B cell (primary cell): ENCODE measurements around the gene ARAP1. TPM values are rescaled to one million over a fixed set of nuclear protein-coding genes. Genes with fewer than 3 reads are reported as not detected.
A peak's percentile ranks its signal among the peaks of the same experiment; 100 is the strongest.

Experiments
- ATAC-seq: fragments of 200-7000 bp; cut with Tn5 transposase; one replicate; pipeline ENCODE4 v1.10.0; 2021; ENCODE audit warnings: low read depth, mild to moderate bottlenecking, moderate number of reproducible peaks, moderate library complexity
- CTCF ChIA-PET: fragments of 350-600 bp; sonication (Branson Sonifier 250); formaldehyde crosslinking; loops from one replicate; lab custom pipeline; 2021; ENCODE audit warnings: antibody characterized with exemption, inconsistent platforms; lab: Charles Lee
- POLR2A ChIA-PET: fragments of 350-600 bp; sonication (Branson Sonifier 250); formaldehyde crosslinking; loops from one replicate; lab custom pipeline; 2021; ENCODE audit warnings: antibody characterized with exemption; lab: Charles Lee
- DNase-seq: peaks from one replicate; pipeline ENCODE4 v3.0.0; 2013
- H2AFZ ChIP-seq: 2 replicates; pipeline ENCODE4 v1.6.1; 2012; ENCODE audit warnings: mild to moderate bottlenecking, low read depth, low read length; ENCODE audit not compliant: insufficient read depth, poor library complexity, severe bottlenecking
- H3K27ac ChIP-seq, 2 donors: 1 replicate in 1 of 2; 2 replicates in 1 of 2; pipeline ENCODE4 v1.5.1; 2012 to 2013; ENCODE audit warnings: low read length in 2 of 2, mild to moderate bottlenecking in 2 of 2, moderate library complexity in 1 of 2
- H3K27me3 ChIP-seq, 4 experiments: fragments of 200-600 bp in 1 of 4; sonication (generic) in 1 of 4; replicated peaks in 1 of 4; 1 replicate in 2 of 4; 2 replicates in 2 of 4; pipeline versions ENCODE4 v1.6.1 to v1.7.0; 2013 to 2016; ENCODE audit warnings: low read length in 3 of 4, mild to moderate bottlenecking in 2 of 4, mixed read lengths in 1 of 4, moderate library complexity in 1 of 4; ENCODE audit not compliant: insufficient read depth in 4 of 4, control insufficient read depth in 3 of 4; ENCODE audit errors: control extremely low read depth in 1 of 4
- H3K36me3 ChIP-seq, 2 experiments: replicated peaks in 1 of 2; 1 replicate in 1 of 2; 2 replicates in 1 of 2; pipeline versions ENCODE4 v1.6.1 to v1.7.1; 2013; ENCODE audit warnings: low read length in 1 of 2; ENCODE audit not compliant: insufficient read depth in 2 of 2, control insufficient read depth in 1 of 2; ENCODE audit errors: control extremely low read depth in 1 of 2, extremely low read depth in 1 of 2
- H3K4me1 ChIP-seq, 2 donors: fragments of 200-600 bp in 1 of 2; sonication (generic) in 1 of 2; 1 replicate in 1 of 2; 2 replicates in 1 of 2; pipeline versions ENCODE4 v1.5.1 to v1.6.1; 2013 to 2017; ENCODE audit warnings: low read length in 2 of 2; ENCODE audit not compliant: control insufficient read depth in 2 of 2, insufficient read depth in 2 of 2
- H3K4me2 ChIP-seq: replicated peaks from 2 replicates; pipeline ENCODE3; 2012; ENCODE audit warnings: mild to moderate bottlenecking, low read depth, low read length; ENCODE audit not compliant: poor library complexity, severe bottlenecking
- H3K4me3 ChIP-seq, 5 experiments: fragments of 200-600 bp in 1 of 5; sonication (generic) in 1 of 5; 1 replicate in 3 of 5; 2 replicates in 2 of 5; pipeline versions ENCODE4 v1.5.1 to v1.7.0; 2011 to 2016; ENCODE audit warnings: low read length in 4 of 5, mild to moderate bottlenecking in 4 of 5, low read depth in 2 of 5, control low read depth in 1 of 5, moderate library complexity in 1 of 5; ENCODE audit not compliant: insufficient read depth in 1 of 5; ENCODE audit errors: control extremely low read depth in 1 of 5, extremely low read depth in 1 of 5
- H3K79me2 ChIP-seq: fragments of 200-600 bp; sonication (generic); one replicate; pipeline ENCODE4 v1.6.0; 2016; ENCODE audit warnings: low read length; ENCODE audit not compliant: control insufficient read depth, insufficient read depth
- H3K9ac ChIP-seq: fragments of 200-600 bp; sonication (generic); 2 replicates; pipeline ENCODE4 v1.6.1; 2017; ENCODE audit warnings: mild to moderate bottlenecking, low read length, moderate library complexity
- H3K9me3 ChIP-seq, 3 donors: one replicate each; pipeline versions ENCODE4 v1.6.1 to v1.7.1; 2013; ENCODE audit warnings: low read length in 2 of 3; ENCODE audit not compliant: control insufficient read depth in 2 of 3, insufficient read depth in 1 of 3; ENCODE audit errors: control extremely low read depth in 1 of 3
- H4K20me1 ChIP-seq: 2 replicates; pipeline ENCODE4 v1.6.0; 2012; ENCODE audit warnings: mild to moderate bottlenecking, low read length; ENCODE audit not compliant: insufficient read depth, control insufficient read depth, poor library complexity, severe bottlenecking
- H3K27ac Mint-ChIP-seq: one replicate; pipeline ENCODE4 v1.8.0; 2021; ENCODE audit warnings: mixed read lengths
- H3K27me3 Mint-ChIP-seq: one replicate; pipeline ENCODE4 v1.8.0; 2021; ENCODE audit warnings: mixed read lengths
- H3K4me1 Mint-ChIP-seq: one replicate; pipeline ENCODE4 v1.8.0; 2021; ENCODE audit warnings: mixed read lengths
- H3K4me3 Mint-ChIP-seq: one replicate; pipeline ENCODE4 v1.8.0; 2021; ENCODE audit warnings: mixed read lengths
- H3K9me3 Mint-ChIP-seq: one replicate; pipeline ENCODE4 v1.8.0; 2022; ENCODE audit warnings: mixed read lengths; ENCODE audit not compliant: insufficient read depth
- CTCF ChIP-seq: fragments of 200-600 bp; IDR thresholded peaks from one replicate; pipeline ENCODE4 v1.8.0; 2022; ENCODE audit warnings: antibody characterized with exemption, mild to moderate bottlenecking
- EZH2 ChIP-seq: IDR thresholded peaks from 2 replicates; pipeline ENCODE4 v1.6.1; 2012; ENCODE audit warnings: borderline replicate concordance, low read depth, mild to moderate bottlenecking, moderate library complexity, low read length; ENCODE audit not compliant: insufficient read depth, poor library complexity, severe bottlenecking
- WGBS: methylation state at CpG from one replicate; pipeline ENCODE4 v1.1.5; 2013; ENCODE audit warnings: missing lambda C conversion rate; ENCODE audit not compliant: insufficient coverage; 5-methylcytosine and 5-hydroxymethylcytosine counted together
- intact Hi-C: fragments of 100-400 bp; cut with micrococcal nuclease; formaldehyde crosslinking; loops from one replicate; pipeline ENCODE4 v1.10.0; 2022
- polyA plus RNA-seq: library from polyadenylated mRNA; depleted of rRNA; stranded (reverse); fragments of >200 nt; gene quantifications from 2 replicates; pipeline ENCODE4 v1.2.3, GENCODE V29; 2012
- total RNA-seq, 2 donors: library from RNA; stranded (reverse); fragments of 120-200 nt in 1 of 2; gene quantifications; 1 replicate in 1 of 2; 2 replicates in 1 of 2; pipeline versions ENCODE4 v1.2.3 to v1.2.4, GENCODE V29; 2013 to 2022

Gene ARAP1
- total and polyA plus RNA-seq, 2 donors (not counting 1 experiment from before 2014, with no cell fraction given): 143 to 242 TPM

- Histone ChIP-seq H2AFZ (no peak overlapping the region), H3K27me3 (no peaks in the 10 kb centered on the region), H3K9ac (no peak overlapping the region), H3K27ac (peak overlapping the region in 1 of 2 donors; percentile 67), H4K20me1 (peaks cover 20% of the 10 kb centered on the region), H3K4me1 (peaks cover 38 to 53% of the 10 kb centered on the region in 2 donors), H3K4me3 (no peak overlapping the region), H3K79me2 (peaks cover 97% of the 10 kb centered on the region), H3K4me2 (no peak overlapping the region), H3K9me3 (peaks cover 0 to 8% (median 0%) of the 10 kb centered on the region in 3 donors), H3K36me3 (peaks cover 0 to 48% of the 10 kb centered on the region in 2 experiments)
- Mint-ChIP-seq H3K27me3 (no peaks in the 10 kb centered on the region), H3K27ac (peak overlapping the region; percentile 83), H3K9me3 (no peaks in the 10 kb centered on the region), H3K4me1 (peaks cover 69% of the 10 kb centered on the region), H3K4me3 (no peak overlapping the region)
- ATAC-seq: no peak
- no peak for TF ChIP-seq EZH2
- no peak for TF ChIP-seq CTCF
- intact Hi-C loops: no loop called here
- CTCF ChIA-PET: interaction anchor here (1.0 to 23.8 kb wide), 3 partner anchors 10 to 59 kb away, joined by 3 to 390 read pairs (median 3); partner anchors contain the start of gene STARD10
- POLR2A ChIA-PET: interaction anchor here (0.5 kb wide), 1 partner anchor 1084 kb away, joined by 3 read pairs; no protein-coding TSS in a partner anchor
- 100% methylated on average over 1 of the region's 2 CpGs for WGBS
- DNase-seq: no peak
Measured at GRCh38 chr11:72730737-72731136, 21.5 kb downstream of the ARAP1 start.

GRCh38 chr11:72730243-72730642 lies 22.0 kb downstream of the ARAP1 start:
- ATAC-seq: no peak
- ChIA-PET CTCF (interaction anchor here (0.7 to 23.8 kb wide), 7 partner anchors 9 to 1899 kb away, joined by 3 to 390 read pairs (median 3); partner anchors contain the start of genes ATG16L2 and STARD10), POLR2A (interaction anchor here (0.7 to 1.4 kb wide), 2 partner anchors 8 to 62 kb away, joined by 3 to 6 read pairs; no protein-coding TSS in a partner anchor)
- peaks cover 38 to 53% of the 10 kb centered on the region in 2 donors for H3K4me1 ChIP-seq
- Mint-ChIP-seq H3K4me3 (no peak overlapping the region), H3K9me3 (no peaks in the 10 kb centered on the region), H3K27me3 (no peaks in the 10 kb centered on the region), H3K27ac (peak overlapping the region; percentile 83), H3K4me1 (peaks cover 69% of the 10 kb centered on the region)
- TF ChIP-seq EZH2 (no peak), CTCF (no peak)
- no peak overlapping the region for H3K4me2 ChIP-seq
- intact Hi-C loops: no loop called here
- H4K20me1 ChIP-seq: peaks cover 25% of the 10 kb centered on the region
- H3K79me2 ChIP-seq: peaks cover 97% of the 10 kb centered on the region
- H3K27ac ChIP-seq: peak overlapping the region in 1 of 2 donors; percentile 67
- no peak overlapping the region for H3K4me3 ChIP-seq
- DNase-seq: no peak
- peaks cover 0 to 8% (median 0%) of the 10 kb centered on the region in 3 donors for H3K9me3 ChIP-seq
- H3K27me3 ChIP-seq: no peaks in the 10 kb centered on the region
- H3K9ac ChIP-seq: no peak overlapping the region
- H2AFZ ChIP-seq: no peak overlapping the region
- H3K36me3 ChIP-seq: peaks cover 0 to 53% of the 10 kb centered on the region in 2 experiments
- 87% methylated on average over 5 of the region's 5 CpGs for WGBS
